Right lobe of liver (tissue), 6 donors: ENCODE results near the gene UTP14C. TPM values are rescaled to one million over a fixed set of nuclear protein-coding genes. Genes with fewer than 3 reads are reported as not detected.

Experiments used
- ATAC-seq, 4 donors: fragments of 200-7000 bp; cut with Tn5 transposase; one replicate each; pipeline ENCODE4 v1.9.1; 2020; ENCODE audit warnings: mild to moderate bottlenecking in 4 of 4, moderate library complexity in 4 of 4
- DNase-seq, 3 donors: peaks; one replicate each; pipeline ENCODE4 v3.0.0-alpha.2; 2020
- H3K27ac ChIP-seq, 3 donors: fragments of 200-600 bp; one replicate each; pipeline ENCODE4 v1.8.0; 2022
- H3K27me3 ChIP-seq, 2 donors: fragments of 200-600 bp; one replicate each; pipeline ENCODE4 v1.8.0; 2022
- H3K36me3 ChIP-seq, 4 donors: fragments of 200-600 bp; sonication (generic) in 1 of 4; one replicate each; pipeline versions ENCODE4 v1.5.1 to v1.8.0; 2017 to 2022; ENCODE audit warnings: control low read depth in 1 of 4
- H3K4me1 ChIP-seq, 4 donors: fragments of 200-600 bp; sonication (generic) in 1 of 4; one replicate each; pipeline versions ENCODE4 v1.5.1 to v1.8.0; 2017 to 2022; ENCODE audit warnings: control low read depth in 1 of 4
- H3K4me3 ChIP-seq, 3 donors: fragments of 200-600 bp; one replicate each; pipeline ENCODE4 v1.8.0; 2022
- H3K9me3 ChIP-seq, 4 donors: fragments of 200-600 bp; sonication (generic) in 1 of 4; one replicate each; pipeline versions ENCODE4 v1.5.1 to v1.8.0; 2017 to 2022; ENCODE audit warnings: control low read depth in 1 of 4
- POLR2A ChIP-seq: fragments of 450-650 bp; IDR thresholded peaks from one replicate; pipeline ENCODE4 v1.6.1; 2017; ENCODE audit warnings: antibody characterized with exemption, mild to moderate bottlenecking
- WGBS: methylation state at CpG from one replicate; pipeline ENCODE4 v1.1.6; 2018; ENCODE audit warnings: low coverage, low lambda C conversion rate; ENCODE audit not compliant: insufficient coverage; ENCODE audit errors: missing lambda C conversion rate; 5-methylcytosine and 5-hydroxymethylcytosine counted together
- intact Hi-C, 2 donors: fragments of 100-400 bp; cut with DNase I; formaldehyde crosslinking; loops; one replicate each; pipeline versions ENCODE4 v1.11.2 to v1.14.1; 2022
- long read RNA-seq: library from polyadenylated mRNA; unstranded; transcript quantifications from one replicate; pipeline ENCODE4 v2.0.0, GENCODE V29; 2019
- total RNA-seq, 6 experiments: library from RNA; depleted of rRNA in 2 of 6; stranded (reverse); fragments of >200 nt in 2 of 6; fragmentation: NEBNext Ultra II Directional in 3 of 6; extraction: Animal tissue kit (Norgen Biotek cat#: 25700) in 3 of 6; gene quantifications; one replicate each; pipeline versions ENCODE4 v1.1.0 to v1.2.4, GENCODE V29; 2016 to 2023
- TF ChIP-seq, protein P1 (sequence below), 4 donors: fragments of 200-600 bp in 3 of 4; fragments of 450-650 bp in 1 of 4; IDR thresholded peaks; one replicate each; pipeline versions ENCODE4 v1.5.1 to v1.8.0; 2016 to 2022; ENCODE audit warnings: antibody characterized with exemption in 4 of 4, mild to moderate bottlenecking in 2 of 4
- donor health status: DM: no; HTN: yes; CAD: no.
- donor health status: DM: no; HTN: no; CAD: no.
- donor health status: DM: no; HTN: no; CAD: no.
- donor health status: DM: no; HTN: yes; CAD: no.
- donor health status: DM: no; HTN: yes; CAD: no.

The UTP14C gene, protein sequence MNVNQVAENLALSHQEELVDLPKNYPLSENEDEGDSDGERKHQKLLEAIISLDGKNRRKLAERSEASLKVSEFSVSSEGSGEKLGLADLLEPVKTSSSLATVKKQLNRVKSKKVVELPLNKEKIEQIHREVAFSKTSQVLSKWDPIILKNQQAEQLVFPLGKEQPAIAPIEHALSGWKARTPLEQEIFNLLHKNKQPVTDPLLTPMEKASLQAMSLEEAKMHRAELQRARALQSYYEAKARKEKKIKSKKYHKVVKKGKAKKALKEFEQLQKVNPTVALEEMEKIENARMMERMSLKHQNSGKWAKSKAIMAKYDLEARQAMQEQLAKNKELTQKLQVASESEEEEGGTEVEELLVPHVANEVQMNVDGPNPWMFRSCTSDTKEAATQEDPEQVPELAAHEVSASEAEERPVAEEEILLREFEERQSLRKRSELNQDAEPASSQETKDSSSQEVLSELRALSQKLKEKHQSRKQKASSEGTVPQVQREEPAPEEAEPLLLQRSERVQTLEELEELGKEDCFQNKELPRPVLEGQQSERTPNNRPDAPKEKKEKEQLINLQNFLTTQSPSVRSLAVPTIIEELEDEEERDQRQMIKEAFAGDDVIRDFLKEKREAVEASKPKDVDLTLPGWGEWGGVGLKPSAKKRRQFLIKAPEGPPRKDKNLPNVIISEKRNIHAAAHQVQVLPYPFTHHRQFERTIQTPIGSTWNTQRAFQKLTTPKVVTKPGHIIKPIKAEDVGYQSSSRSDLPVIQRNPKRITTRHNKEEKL
- total RNA-seq, result 10 to 100 TPM in 5 of 6 experiments, 1 to 10 TPM in 1; 8.1 to 10.9 (median 10.4) TPM
- long read RNA-seq, result 0 reads

DNA sequence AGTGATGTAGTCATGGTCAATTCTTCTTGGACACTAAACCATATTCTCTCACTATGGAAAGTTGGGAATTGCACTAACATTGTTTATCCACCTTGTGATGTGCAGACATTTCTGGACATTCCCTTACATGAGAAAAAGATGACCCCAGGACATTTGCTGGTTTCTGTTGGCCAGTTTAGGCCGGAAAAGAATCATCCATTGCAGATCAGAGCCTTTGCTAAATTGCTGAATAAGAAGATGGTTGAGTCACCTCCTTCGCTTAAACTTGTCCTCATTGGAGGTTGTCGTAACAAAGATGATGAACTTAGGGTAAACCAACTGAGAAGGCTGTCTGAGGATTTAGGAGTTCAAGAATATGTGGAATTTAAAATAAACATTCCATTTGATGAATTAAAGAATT is at the start of gene UTP14C:
Gene UTP14C (plus strand): TSS at position 211 of the 400 bp plus-strand sequence. CDS start 4,114 bp downstream, outside the sequence.
- Histone ChIP-seq H3K27ac (peak within 1 kb of the TSS in 1 of 3 donors; percentile 19), H3K4me1 (peaks cover 0 to 27% (median 7%) of the 10 kb centered on the region in 4 donors), H3K27me3 (no peaks in the 10 kb centered on the region), H3K9me3 (no peaks in the 10 kb centered on the region), H3K36me3 (peaks cover 0 to 14% (median 0%) of the 10 kb centered on the region in 4 donors), H3K4me3 (no peak within 1 kb of the TSS)
- no peak for DNase-seq
- TF ChIP-seq POLR2A, result no peak
- TF ChIP-seq, protein P1, sequence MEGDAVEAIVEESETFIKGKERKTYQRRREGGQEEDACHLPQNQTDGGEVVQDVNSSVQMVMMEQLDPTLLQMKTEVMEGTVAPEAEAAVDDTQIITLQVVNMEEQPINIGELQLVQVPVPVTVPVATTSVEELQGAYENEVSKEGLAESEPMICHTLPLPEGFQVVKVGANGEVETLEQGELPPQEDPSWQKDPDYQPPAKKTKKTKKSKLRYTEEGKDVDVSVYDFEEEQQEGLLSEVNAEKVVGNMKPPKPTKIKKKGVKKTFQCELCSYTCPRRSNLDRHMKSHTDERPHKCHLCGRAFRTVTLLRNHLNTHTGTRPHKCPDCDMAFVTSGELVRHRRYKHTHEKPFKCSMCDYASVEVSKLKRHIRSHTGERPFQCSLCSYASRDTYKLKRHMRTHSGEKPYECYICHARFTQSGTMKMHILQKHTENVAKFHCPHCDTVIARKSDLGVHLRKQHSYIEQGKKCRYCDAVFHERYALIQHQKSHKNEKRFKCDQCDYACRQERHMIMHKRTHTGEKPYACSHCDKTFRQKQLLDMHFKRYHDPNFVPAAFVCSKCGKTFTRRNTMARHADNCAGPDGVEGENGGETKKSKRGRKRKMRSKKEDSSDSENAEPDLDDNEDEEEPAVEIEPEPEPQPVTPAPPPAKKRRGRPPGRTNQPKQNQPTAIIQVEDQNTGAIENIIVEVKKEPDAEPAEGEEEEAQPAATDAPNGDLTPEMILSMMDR (IDR thresholded peaks at IDR 0.05), result no peak
- no peak for ATAC-seq
- intact Hi-C loops, result no loop called here
- WGBS, result 92% methylated on average over 3 of the region's 3 CpGs

DNA sequence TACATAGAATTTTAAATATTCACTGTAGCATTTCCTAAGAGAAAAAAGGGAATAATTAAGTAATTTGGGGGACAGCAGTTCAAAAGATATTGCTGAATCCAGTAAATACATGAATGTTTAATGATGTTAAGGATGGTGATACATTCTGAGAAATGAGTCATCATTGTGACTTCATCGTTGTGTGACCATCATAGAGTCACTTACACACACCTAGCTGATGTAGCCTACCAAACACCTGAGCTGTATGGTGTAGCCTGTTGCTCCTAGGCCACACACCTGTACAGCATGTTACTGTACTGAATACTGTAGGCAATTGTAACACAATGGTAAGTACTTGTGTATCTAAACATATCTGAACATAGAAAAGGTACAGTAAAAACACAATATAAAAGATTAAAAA is 48.1 kb upstream of the UTP14C start:
- no peak for TF ChIP-seq POLR2A
- TF ChIP-seq, protein P1 (IDR thresholded peaks at IDR 0.05), result no peak
- H3K27ac ChIP-seq, result no peak overlapping the region
- no peak overlapping the region for H3K4me3 ChIP-seq
- H3K9me3 ChIP-seq, result no peaks in the 10 kb centered on the region
- H3K36me3 ChIP-seq, result no peaks in the 10 kb centered on the region
- H3K27me3 ChIP-seq, result no peaks in the 10 kb centered on the region
- 50% methylated on average over 1 of the region's 1 CpG for WGBS
- ATAC-seq (no peak), DNase-seq (no peak)
- peaks cover 0 to 24% (median 5%) of the 10 kb centered on the region in 4 donors for H3K4me1 ChIP-seq
- intact Hi-C loops, result no loop called here

DNA sequence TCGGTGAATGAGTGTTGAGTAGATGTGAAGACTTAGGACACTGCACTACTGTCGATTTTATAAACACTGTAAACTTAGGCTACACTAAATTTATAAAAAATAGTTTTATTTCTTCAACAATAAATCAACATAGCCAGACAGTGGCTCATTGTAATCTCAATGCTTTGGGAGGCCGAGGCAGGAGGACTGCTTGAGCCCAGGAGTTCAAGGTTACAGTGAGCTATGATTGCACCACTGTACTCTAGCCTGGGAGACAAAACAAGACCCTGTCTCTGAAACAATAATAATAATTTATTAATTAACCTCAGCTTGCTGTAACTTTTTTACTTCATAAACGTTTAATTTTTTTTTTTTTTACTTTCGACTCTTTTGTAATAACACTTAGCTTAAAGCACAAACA is 47.6 kb upstream of the UTP14C start:
- Histone ChIP-seq H3K36me3 (no peaks in the 10 kb centered on the region), H3K9me3 (no peaks in the 10 kb centered on the region), H3K4me1 (peaks cover 0 to 20% (median 5%) of the 10 kb centered on the region in 4 donors), H3K27ac (no peak overlapping the region), H3K4me3 (no peak overlapping the region), H3K27me3 (no peaks in the 10 kb centered on the region)
- WGBS, result 86% methylated on average over 5 of the region's 5 CpGs
- no peak for DNase-seq
- no peak for ATAC-seq
- intact Hi-C loops, result no loop called here
- TF ChIP-seq, protein P1 (IDR thresholded peaks at IDR 0.05), result no peak
- no peak for TF ChIP-seq POLR2A

DNA sequence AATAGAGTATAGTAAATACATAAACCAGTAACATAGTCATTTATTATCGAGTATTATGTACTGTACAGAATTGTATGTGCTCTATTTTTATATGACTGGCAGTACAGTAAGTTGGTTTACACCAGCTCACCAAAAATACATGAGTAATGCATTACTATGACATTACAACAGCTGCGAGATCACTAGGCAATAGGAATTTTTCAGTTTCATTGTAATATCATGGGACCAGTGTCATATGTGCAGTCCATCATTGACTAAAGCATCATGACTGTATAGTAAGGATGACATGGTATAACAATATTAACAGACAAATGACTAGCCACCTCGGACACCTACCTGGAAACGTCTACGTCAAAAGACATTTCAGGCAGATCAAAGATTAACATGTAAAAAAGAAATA is 46.9 kb upstream of the UTP14C start:
- H3K9me3 ChIP-seq, result no peaks in the 10 kb centered on the region
- no peaks in the 10 kb centered on the region for H3K36me3 ChIP-seq
- WGBS, result 92% methylated on average over 5 of the region's 5 CpGs
- H3K4me1 ChIP-seq, result peaks cover 0 to 18% (median 5%) of the 10 kb centered on the region in 4 donors
- TF ChIP-seq POLR2A, result no peak
- TF ChIP-seq, protein P1 (IDR thresholded peaks at IDR 0.05), result no peak
- ATAC-seq (no peak), DNase-seq (no peak)
- intact Hi-C loops, result no loop called here
- no peak overlapping the region for H3K27ac ChIP-seq
- H3K4me3 ChIP-seq, result no peak overlapping the region
- no peaks in the 10 kb centered on the region for H3K27me3 ChIP-seq
